ENCODE measurements around the gene ZNF507. TPM values are rescaled to one million over a fixed set of nuclear protein-coding genes. Genes with fewer than 3 reads are reported as not detected.

Gene ZNF507
- total RNA-seq, 1 donor from 2014 or later: 38.6 TPM

DNA sequence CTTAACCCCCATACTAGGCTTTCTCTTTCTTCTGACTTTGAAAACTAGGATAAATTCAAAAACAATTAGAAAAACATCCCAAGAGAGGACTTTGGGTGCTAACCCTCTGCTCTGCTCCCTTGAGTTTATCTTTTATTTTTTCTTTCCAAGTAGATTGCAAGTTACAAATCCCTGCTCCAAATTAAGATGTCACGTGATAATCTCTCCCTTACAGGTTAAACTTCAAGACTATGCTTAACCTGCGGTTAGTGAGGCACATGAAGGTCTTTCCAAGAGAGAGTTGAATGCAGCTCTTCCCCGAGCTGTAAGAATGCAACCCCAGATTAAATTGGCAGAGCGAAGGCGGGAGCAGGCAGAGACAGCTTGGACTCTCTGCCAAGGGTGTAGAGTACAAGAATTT, 12.2 kb upstream of the ZNF507 start:
- Mint-ChIP-seq H3K4me1 (no peaks in the 10 kb centered on the region), H3K4me3 (no peak overlapping the region), H3K9me3 (no peaks in the 10 kb centered on the region), H3K36me3 (ENCODE audit: low read depth) (no peaks in the 10 kb centered on the region), H3K27ac (no peak overlapping the region), H3K27me3 (peaks cover 4% of the 10 kb centered on the region)
- TF ChIP-seq, protein P1, sequence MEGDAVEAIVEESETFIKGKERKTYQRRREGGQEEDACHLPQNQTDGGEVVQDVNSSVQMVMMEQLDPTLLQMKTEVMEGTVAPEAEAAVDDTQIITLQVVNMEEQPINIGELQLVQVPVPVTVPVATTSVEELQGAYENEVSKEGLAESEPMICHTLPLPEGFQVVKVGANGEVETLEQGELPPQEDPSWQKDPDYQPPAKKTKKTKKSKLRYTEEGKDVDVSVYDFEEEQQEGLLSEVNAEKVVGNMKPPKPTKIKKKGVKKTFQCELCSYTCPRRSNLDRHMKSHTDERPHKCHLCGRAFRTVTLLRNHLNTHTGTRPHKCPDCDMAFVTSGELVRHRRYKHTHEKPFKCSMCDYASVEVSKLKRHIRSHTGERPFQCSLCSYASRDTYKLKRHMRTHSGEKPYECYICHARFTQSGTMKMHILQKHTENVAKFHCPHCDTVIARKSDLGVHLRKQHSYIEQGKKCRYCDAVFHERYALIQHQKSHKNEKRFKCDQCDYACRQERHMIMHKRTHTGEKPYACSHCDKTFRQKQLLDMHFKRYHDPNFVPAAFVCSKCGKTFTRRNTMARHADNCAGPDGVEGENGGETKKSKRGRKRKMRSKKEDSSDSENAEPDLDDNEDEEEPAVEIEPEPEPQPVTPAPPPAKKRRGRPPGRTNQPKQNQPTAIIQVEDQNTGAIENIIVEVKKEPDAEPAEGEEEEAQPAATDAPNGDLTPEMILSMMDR (IDR thresholded peaks at IDR 0.05): no peak
- ChIA-PET POLR2A (no interaction called here), CTCF (no interaction called here)
- intact Hi-C loops (cut with micrococcal nuclease): no loop called here
- DNase-seq (no peak), ATAC-seq (ENCODE audit: low read depth) (no peak)

DNA sequence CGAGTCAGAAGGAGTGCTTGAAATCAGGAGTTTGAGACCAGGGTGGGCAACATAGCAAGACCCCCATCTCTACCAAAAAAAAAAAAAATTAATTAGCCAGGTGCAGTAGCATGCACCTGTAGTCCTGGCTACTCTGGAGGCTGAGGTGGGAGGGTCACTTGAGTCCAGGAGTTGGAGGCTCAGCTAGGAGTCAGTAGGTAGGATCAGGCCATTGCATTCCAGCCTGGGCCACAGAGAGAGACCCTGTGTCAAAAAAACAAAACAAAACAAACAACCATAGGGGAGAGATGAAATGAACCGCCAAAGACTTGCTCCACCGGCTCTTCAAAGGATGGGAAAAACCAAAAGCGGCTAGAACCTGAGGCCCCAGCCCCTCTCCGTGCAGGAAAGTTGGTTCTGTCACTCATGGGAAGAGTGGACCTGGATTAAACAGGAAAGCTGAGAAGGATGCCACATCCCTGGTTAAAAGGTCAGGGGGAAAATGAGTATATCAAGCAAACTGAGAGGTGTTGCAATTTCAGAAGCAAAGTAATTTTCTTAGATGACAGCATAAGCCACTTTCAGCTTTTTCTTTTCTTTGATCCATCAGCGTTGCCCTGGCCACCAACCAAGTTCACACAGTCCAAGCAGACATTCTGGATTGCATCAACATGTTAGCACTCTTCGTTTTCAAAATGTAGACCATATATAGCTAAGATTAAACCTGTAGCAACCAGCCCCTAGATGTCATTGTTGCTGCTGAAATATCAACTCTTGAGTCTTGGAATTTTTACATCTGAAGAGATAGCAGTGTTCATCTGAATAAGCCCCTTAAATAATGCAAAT, 8.9 kb upstream of the ZNF507 start:
- H3K9me3 Mint-ChIP-seq: no peaks in the 10 kb centered on the region
- no peaks in the 10 kb centered on the region for H3K36me3 Mint-ChIP-seq (ENCODE audit: low read depth)
- TF ChIP-seq, protein P1 (IDR thresholded peaks at IDR 0.05): no peak
- intact Hi-C loops (cut with micrococcal nuclease): no loop called here
- no peak for DNase-seq
- ATAC-seq (ENCODE audit: low read depth): no peak
- ChIA-PET CTCF (no interaction called here), POLR2A (interaction anchor here (0.5 kb wide), 1 partner anchor 59 kb away, joined by 3 read pairs; no protein-coding TSS in a partner anchor)
- H3K27ac Mint-ChIP-seq: no peak overlapping the region
- no peaks in the 10 kb centered on the region for H3K27me3 Mint-ChIP-seq
- H3K4me1 Mint-ChIP-seq: no peaks in the 10 kb centered on the region
- no peak overlapping the region for H3K4me3 Mint-ChIP-seq

DNA sequence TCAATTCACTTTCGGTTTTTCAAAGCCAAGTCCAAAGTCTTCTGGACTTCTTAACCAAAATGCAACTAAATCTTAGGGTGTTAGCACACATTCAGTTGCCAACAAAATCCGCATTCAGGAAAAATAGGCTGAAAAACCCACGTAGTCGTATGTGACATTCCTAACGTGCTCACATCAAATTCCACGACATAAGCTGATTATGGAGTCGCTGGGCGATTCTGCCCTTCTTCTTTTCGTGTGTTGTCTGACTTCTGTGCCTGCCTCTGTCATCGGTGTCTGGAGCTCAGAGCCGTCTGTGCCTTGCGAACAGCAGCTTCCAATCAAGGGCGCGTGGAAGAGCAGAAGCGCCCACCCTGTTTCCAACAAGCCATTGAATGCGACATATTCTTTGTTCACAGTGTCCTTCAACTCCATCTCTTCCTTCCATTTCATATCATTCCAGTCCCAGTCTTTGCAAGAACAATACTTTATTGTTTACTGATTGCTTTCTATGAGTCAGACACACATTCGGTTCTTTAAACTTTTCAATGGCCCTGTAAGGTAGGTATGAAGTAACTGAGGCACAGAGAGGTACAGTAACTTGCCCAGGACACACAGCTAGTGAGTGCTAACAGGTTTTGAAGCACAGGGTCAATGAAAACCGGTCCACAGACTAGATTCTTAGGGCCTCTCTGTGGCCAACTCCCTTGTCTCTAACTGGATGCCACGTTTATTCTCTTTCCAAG, 8.2 kb upstream of the ZNF507 start:
- TF ChIP-seq, protein P1 (IDR thresholded peaks at IDR 0.05): no peak
- Mint-ChIP-seq H3K4me3 (no peak overlapping the region), H3K27me3 (no peaks in the 10 kb centered on the region), H3K27ac (no peak overlapping the region), H3K9me3 (no peaks in the 10 kb centered on the region), H3K36me3 (ENCODE audit: low read depth) (no peaks in the 10 kb centered on the region), H3K4me1 (no peaks in the 10 kb centered on the region)
- CTCF ChIA-PET: interaction anchor here (1.3 kb wide), 1 partner anchor 38 kb away, joined by 3 read pairs; no protein-coding TSS in a partner anchor
- ATAC-seq (ENCODE audit: low read depth) (no peak), DNase-seq (no peak)
- POLR2A ChIA-PET: interaction anchor here (0.5 kb wide), 1 partner anchor 58 kb away, joined by 3 read pairs; no protein-coding TSS in a partner anchor
- intact Hi-C loops (cut with micrococcal nuclease): no loop called here

DNA sequence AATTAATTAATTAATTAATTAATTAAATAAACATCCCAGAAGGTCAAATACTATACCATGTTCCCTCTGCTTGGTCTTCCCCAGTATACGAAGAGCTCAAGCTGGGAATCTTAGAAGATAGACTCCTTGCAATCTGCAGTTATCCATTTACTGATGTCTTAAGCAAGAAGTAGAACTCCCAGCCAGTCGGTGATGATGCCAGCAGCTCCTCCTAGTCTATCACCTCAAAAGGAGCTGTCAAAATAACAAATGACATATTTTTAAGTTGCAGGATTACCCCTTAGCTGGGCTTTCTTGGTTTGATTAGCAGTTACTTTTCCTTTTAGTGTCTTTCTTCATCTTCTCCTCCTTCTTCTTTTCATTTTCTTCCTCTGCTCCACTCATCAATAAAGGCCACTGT, 6.0 kb upstream of the ZNF507 start:
- DNase-seq (no peak), ATAC-seq (ENCODE audit: low read depth) (no peak)
- no peaks in the 10 kb centered on the region for H3K36me3 Mint-ChIP-seq (ENCODE audit: low read depth)
- TF ChIP-seq, protein P1 (IDR thresholded peaks at IDR 0.05): no peak
- ChIA-PET POLR2A (no interaction called here), CTCF (interaction anchor here (0.8 to 1.2 kb wide), 2 partner anchors 11 to 18 kb away, joined by 3 to 4 read pairs; no protein-coding TSS in a partner anchor)
- no peaks in the 10 kb centered on the region for H3K9me3 Mint-ChIP-seq
- H3K4me1 Mint-ChIP-seq: no peaks in the 10 kb centered on the region
- H3K27me3 Mint-ChIP-seq: no peaks in the 10 kb centered on the region
- intact Hi-C loops (cut with micrococcal nuclease): no loop called here
- no peak overlapping the region for H3K27ac Mint-ChIP-seq
- H3K4me3 Mint-ChIP-seq: no peak overlapping the region
